ENCODE results near the gene GINS2.

DNA sequence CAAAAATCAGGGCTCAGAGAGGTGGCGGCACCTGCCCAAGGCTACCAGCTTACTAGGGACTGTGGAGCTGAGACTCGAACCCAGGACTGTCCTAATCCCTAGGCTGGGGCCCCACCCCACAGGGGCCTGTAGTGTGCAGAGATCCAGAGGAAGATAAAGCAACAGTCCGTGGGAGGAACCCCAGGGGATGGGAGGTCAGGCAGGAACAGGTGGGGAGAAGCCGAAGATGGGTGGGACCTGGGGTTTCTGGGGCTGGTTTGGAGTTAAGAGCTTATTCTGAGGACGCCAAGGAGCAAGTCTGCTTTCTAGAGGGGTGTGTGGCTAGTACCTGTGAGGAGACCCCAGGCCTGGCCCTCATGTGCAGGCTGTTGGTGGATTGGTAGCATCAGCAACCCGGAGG, 47.2 kb upstream of the GINS2 start:
- no peak for TF ChIP-seq POLR2A (IDR thresholded peaks at IDR 0.05)
- TF ChIP-seq, protein P1, sequence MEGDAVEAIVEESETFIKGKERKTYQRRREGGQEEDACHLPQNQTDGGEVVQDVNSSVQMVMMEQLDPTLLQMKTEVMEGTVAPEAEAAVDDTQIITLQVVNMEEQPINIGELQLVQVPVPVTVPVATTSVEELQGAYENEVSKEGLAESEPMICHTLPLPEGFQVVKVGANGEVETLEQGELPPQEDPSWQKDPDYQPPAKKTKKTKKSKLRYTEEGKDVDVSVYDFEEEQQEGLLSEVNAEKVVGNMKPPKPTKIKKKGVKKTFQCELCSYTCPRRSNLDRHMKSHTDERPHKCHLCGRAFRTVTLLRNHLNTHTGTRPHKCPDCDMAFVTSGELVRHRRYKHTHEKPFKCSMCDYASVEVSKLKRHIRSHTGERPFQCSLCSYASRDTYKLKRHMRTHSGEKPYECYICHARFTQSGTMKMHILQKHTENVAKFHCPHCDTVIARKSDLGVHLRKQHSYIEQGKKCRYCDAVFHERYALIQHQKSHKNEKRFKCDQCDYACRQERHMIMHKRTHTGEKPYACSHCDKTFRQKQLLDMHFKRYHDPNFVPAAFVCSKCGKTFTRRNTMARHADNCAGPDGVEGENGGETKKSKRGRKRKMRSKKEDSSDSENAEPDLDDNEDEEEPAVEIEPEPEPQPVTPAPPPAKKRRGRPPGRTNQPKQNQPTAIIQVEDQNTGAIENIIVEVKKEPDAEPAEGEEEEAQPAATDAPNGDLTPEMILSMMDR (IDR thresholded peaks at IDR 0.05), result no peak

All from stomach (tissue), 4 donors.